ENCODE data around the gene GREM1.

DNA sequence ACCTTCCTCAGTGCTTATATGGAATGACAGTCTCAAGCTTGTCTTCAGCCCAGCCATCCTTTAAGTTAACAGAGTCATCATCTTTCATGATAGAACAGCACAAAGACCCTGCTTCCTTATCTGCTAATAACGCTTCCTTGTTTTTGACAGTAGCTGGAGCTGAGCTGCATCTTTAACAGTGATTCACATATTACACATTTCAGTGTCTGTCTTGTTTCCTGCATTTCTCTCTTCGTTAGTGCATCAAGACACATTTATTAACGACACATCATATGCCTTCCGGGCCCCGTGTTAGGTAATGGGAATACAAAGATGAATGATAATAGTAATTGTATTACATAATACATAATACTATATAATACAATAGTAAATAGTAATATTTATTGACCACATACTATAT lies 30.2 kb upstream of the GREM1 start:
- TF ChIP-seq, protein P1, sequence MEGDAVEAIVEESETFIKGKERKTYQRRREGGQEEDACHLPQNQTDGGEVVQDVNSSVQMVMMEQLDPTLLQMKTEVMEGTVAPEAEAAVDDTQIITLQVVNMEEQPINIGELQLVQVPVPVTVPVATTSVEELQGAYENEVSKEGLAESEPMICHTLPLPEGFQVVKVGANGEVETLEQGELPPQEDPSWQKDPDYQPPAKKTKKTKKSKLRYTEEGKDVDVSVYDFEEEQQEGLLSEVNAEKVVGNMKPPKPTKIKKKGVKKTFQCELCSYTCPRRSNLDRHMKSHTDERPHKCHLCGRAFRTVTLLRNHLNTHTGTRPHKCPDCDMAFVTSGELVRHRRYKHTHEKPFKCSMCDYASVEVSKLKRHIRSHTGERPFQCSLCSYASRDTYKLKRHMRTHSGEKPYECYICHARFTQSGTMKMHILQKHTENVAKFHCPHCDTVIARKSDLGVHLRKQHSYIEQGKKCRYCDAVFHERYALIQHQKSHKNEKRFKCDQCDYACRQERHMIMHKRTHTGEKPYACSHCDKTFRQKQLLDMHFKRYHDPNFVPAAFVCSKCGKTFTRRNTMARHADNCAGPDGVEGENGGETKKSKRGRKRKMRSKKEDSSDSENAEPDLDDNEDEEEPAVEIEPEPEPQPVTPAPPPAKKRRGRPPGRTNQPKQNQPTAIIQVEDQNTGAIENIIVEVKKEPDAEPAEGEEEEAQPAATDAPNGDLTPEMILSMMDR (IDR thresholded peaks at IDR 0.05): no peak
- TF ChIP-seq POLR2A (IDR thresholded peaks at IDR 0.05): no peak
